CD4-positive, alpha-beta T cell (primary cell): ENCODE results near the gene GRM8. TPM values are rescaled to one million over a fixed set of nuclear protein-coding genes. Genes with fewer than 3 reads are reported as not detected.

Experiments used
- ATAC-seq: fragments of 200-7000 bp; cut with Tn5 transposase; one replicate; pipeline ENCODE4 v1.10.0; 2022; ENCODE audit warnings: mild to moderate bottlenecking; ENCODE audit not compliant: poor library complexity
- CTCF ChIA-PET: fragments of 350-600 bp; sonication (Branson Sonifier 250); formaldehyde crosslinking; loops from one replicate; lab custom pipeline; 2021; ENCODE audit warnings: antibody characterized with exemption, inconsistent platforms; lab: Charles Lee
- POLR2A ChIA-PET: fragments of 350-600 bp; sonication (Branson Sonifier 250); formaldehyde crosslinking; loops from one replicate; lab custom pipeline; 2021; ENCODE audit warnings: antibody characterized with exemption, inconsistent platforms; lab: Charles Lee
- DNase-seq, 14 experiments: peaks; one replicate each; pipeline ENCODE4 v3.0.0-alpha.2; 2013 to 2020; ENCODE audit warnings: mixed read lengths in 2 of 14
- H3K27ac ChIP-seq, 2 donors: one replicate each; pipeline versions ENCODE4 v1.5.1 to v1.7.0; 2013; ENCODE audit warnings: low read length in 2 of 2, low read depth in 1 of 2, mild to moderate bottlenecking in 1 of 2
- H3K27me3 ChIP-seq, 2 experiments: 1 replicate in 1 of 2; 2 replicates in 1 of 2; pipeline versions ENCODE4 v1.6.1 to v1.7.0; 2013; ENCODE audit warnings: low read length in 2 of 2, control low read depth in 1 of 2, mild to moderate bottlenecking in 1 of 2, moderate library complexity in 1 of 2; ENCODE audit not compliant: insufficient read depth in 2 of 2, control insufficient read depth in 1 of 2
- H3K36me3 ChIP-seq: one replicate; pipeline ENCODE4 v1.6.1; 2013; ENCODE audit warnings: low read length, control low read depth; ENCODE audit not compliant: insufficient read depth
- H3K4me1 ChIP-seq: one replicate; pipeline ENCODE4 v1.6.1; 2013; ENCODE audit warnings: low read length, control low read depth; ENCODE audit not compliant: insufficient read depth
- H3K4me3 ChIP-seq: one replicate; pipeline ENCODE4 v1.5.1; 2013; ENCODE audit warnings: mild to moderate bottlenecking, low read length, moderate library complexity
- H3K9me3 ChIP-seq, 2 experiments: 1 replicate in 1 of 2; 2 replicates in 1 of 2; pipeline versions ENCODE4 v1.6.1 to v1.7.0; 2013; ENCODE audit warnings: low read length in 2 of 2, mild to moderate bottlenecking in 2 of 2, control low read depth in 1 of 2, moderate library complexity in 1 of 2; ENCODE audit not compliant: control insufficient read depth in 1 of 2, insufficient read depth in 1 of 2
- H3K27ac Mint-ChIP-seq: one replicate; pipeline ENCODE4 v1.8.0; 2020; ENCODE audit warnings: mixed read lengths
- H3K27me3 Mint-ChIP-seq: one replicate; pipeline ENCODE4 v1.8.0; 2021; ENCODE audit warnings: mixed read lengths
- H3K36me3 Mint-ChIP-seq: one replicate; pipeline ENCODE4 v1.8.0; 2021; ENCODE audit warnings: low read depth, mixed read lengths
- H3K4me1 Mint-ChIP-seq: one replicate; pipeline ENCODE4 v1.8.0; 2021; ENCODE audit warnings: low read depth, mixed read lengths
- H3K4me3 Mint-ChIP-seq: one replicate; pipeline ENCODE4 v1.8.0; 2020; ENCODE audit warnings: mild to moderate bottlenecking, mixed read lengths
- H3K9me3 Mint-ChIP-seq: one replicate; pipeline ENCODE4 v1.8.0; 2020; ENCODE audit warnings: mixed read lengths
- CTCF ChIP-seq: fragments of 200-600 bp; IDR thresholded peaks from one replicate; pipeline ENCODE4 v1.8.0; 2022; ENCODE audit warnings: antibody characterized with exemption, mild to moderate bottlenecking
- intact Hi-C, 2 experiments: fragments of 100-400 bp; cut with DNase I in 1 of 2; cut with micrococcal nuclease in 1 of 2; formaldehyde crosslinking; loops; one replicate each; pipeline versions ENCODE4 v1.15.1 to v1.9.0; 2023 to 2025; cut with DNase I, micrococcal nuclease
- total RNA-seq, 174 experiments: library from RNA in 2 of 174; stranded (reverse) in 2 of 174; gene quantifications; one replicate each; pipeline ENCODE4 v1.2.3 and lab custom pipeline; 2021 to 2026

The GRM8 gene
- total RNA-seq, 2 experiments from 2014 or later = not detected

- H3K27me3 ChIP-seq = no peaks in the 10 kb centered on the region
- peaks cover 9% of the 10 kb centered on the region for H3K27me3 Mint-ChIP-seq
- no peaks in the 10 kb centered on the region for H3K4me1 Mint-ChIP-seq
- H3K27ac ChIP-seq = no peak overlapping the region
- ChIA-PET CTCF (interaction anchor here (0.6 kb wide), 1 partner anchor 292 kb away, joined by 3 read pairs; no protein-coding TSS in a partner anchor), POLR2A (no interaction called here)
- intact Hi-C loops = no loop called here
- no peak overlapping the region for H3K27ac Mint-ChIP-seq
- DNase-seq = no peak
- no peaks in the 10 kb centered on the region for H3K36me3 ChIP-seq
- H3K36me3 Mint-ChIP-seq = no peaks in the 10 kb centered on the region
- TF ChIP-seq CTCF = no peak
- H3K4me3 ChIP-seq = no peak overlapping the region
- H3K9me3 ChIP-seq = no peaks in the 10 kb centered on the region
- no peak for ATAC-seq
- H3K4me3 Mint-ChIP-seq = no peak overlapping the region
- peaks cover 3% of the 10 kb centered on the region for H3K9me3 Mint-ChIP-seq
- no peaks in the 10 kb centered on the region for H3K4me1 ChIP-seq
These were observed 408.9 kb downstream of the GRM8 start for GRCh38 chr7:126843883-126844282.

DNA sequence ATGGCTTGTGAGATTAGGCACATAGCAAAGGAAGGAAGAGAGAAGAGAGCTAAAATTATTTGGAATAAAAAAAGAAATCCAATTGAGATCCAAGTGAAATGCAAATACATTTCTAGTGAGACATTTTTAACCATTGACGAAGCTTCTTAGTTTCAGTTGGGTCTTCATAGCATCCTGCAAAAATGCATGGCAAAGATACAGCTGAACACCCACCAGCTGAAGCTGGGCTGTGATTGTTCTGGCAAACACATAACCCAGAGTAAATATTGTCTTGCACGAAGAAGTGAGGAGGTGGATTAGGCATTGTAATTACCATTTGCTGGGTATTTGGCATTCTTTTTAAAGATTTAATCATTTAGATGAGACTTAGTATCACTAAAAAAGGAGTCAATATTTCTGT is 409.4 kb downstream of the GRM8 start:
- Mint-ChIP-seq H3K36me3 (no peaks in the 10 kb centered on the region), H3K4me3 (no peak overlapping the region), H3K27me3 (peaks cover 9% of the 10 kb centered on the region), H3K27ac (no peak overlapping the region), H3K9me3 (peaks cover 3% of the 10 kb centered on the region), H3K4me1 (no peaks in the 10 kb centered on the region)
- DNase-seq (no peak), ATAC-seq (no peak)
- Histone ChIP-seq H3K9me3 (no peaks in the 10 kb centered on the region), H3K4me3 (no peak overlapping the region), H3K27ac (no peak overlapping the region), H3K27me3 (no peaks in the 10 kb centered on the region), H3K36me3 (no peaks in the 10 kb centered on the region), H3K4me1 (no peaks in the 10 kb centered on the region)
- intact Hi-C loops = no loop called here
- TF ChIP-seq CTCF = no peak
- ChIA-PET CTCF (no interaction called here), POLR2A (no interaction called here)

DNA sequence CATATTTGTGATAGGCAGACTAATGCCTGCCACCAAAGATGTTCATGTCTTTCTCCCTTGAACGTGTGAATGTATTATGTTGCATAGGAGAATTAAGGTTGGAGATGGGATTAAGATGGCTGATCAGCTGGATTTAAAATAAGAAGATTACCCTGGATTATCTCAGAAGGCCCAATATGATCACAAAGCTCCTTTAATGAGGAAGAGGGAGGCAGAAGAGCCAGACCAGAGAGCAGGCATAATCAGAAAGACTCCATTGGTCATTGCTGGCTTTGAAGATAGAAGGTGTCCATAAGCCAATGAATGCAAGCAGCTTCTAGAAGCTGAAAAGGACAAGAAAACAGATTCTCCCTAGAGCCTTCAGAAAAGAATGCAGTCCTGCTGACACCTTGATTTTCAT is 410.3 kb downstream of the GRM8 start:
- intact Hi-C loops = no loop called here
- no peak overlapping the region for H3K4me3 ChIP-seq
- no peaks in the 10 kb centered on the region for H3K36me3 ChIP-seq
- POLR2A ChIA-PET = no interaction called here
- CTCF ChIA-PET = no interaction called here
- no peak for TF ChIP-seq CTCF
- no peak overlapping the region for H3K27ac Mint-ChIP-seq
- H3K27me3 Mint-ChIP-seq = peaks cover 9% of the 10 kb centered on the region
- H3K27ac ChIP-seq = no peak overlapping the region
- no peaks in the 10 kb centered on the region for H3K4me1 ChIP-seq
- no peaks in the 10 kb centered on the region for H3K9me3 ChIP-seq
- H3K4me1 Mint-ChIP-seq = no peaks in the 10 kb centered on the region
- ATAC-seq (no peak), DNase-seq (no peak)
- H3K27me3 ChIP-seq = no peaks in the 10 kb centered on the region
- H3K36me3 Mint-ChIP-seq = no peaks in the 10 kb centered on the region
- H3K4me3 Mint-ChIP-seq = no peak overlapping the region
- no peaks in the 10 kb centered on the region for H3K9me3 Mint-ChIP-seq
